NCI-H510A (cell line): ENCODE measurements around the gene RD3L.
"Not testable (repeated sequence)": the region's sequence is repeated elsewhere in the genome, so short reads cannot be mapped to it uniquely, and the experiment has no call there.

ENCODE experiments used
- DNase-seq: peaks from one replicate; lab custom pipeline; 2025; lab: John Stamatoyannopoulos, UW

Gene RD3L

DNA sequence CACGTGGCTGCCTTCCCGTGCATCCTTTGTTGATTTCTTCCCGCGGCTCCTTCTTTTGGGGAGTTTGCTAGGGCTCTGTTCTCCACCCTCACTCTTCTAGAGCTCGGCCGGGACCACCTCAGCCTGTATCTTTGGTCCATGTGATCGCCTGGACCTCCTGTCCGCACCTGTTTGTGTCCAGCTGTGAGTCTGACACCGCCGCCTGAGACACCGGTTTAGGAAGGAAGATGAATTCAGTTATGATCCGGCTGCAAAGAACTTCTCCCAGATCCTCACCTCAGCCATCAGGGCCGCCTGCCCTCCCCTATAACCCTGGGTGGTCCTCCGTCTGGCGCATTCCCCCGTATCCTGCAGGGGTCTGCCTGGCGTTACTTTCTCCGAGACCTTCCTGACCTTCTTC is 14.8 kb downstream of the RD3L start:
- no peak for DNase-seq

DNA sequence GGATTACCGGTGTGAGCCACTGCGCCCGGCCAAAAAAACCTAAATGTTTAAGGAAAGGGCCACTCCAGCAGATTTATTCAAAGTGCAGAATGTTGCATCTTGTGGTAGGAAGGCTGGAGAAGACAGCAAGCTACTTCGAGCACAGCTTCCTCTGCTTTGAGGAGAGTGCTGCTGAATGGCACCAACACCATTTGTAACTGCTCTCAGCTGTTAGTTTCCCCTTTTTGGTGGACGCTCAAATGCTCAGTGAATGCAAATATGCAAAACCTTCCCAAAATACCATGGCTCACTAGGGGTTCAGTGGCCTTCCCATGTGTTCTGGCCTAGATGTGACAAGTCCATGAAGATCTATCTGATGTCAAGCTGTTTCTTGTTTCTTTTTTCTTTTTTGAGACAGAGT is 17.0 kb downstream of the RD3L start:
- DNase-seq, result no peak

DNA sequence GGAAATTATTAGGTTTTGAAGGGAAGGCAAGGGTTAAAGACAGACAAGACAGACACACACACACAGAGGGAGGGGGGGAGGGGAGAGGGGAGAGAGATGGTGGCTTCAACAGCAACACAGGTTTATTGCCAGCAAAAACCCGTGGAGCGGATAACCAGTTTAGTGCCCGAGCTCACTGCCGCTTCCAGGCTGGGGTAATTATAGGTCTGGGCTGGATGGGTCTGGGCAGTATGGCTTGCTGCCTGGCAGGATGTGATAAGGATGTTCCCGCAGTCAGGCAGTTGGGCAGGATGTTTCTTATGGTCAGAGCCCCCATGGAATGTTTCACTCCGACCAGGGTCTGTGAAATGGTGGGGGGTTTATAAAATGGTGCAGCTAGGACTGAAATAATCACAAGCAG is 18.5 kb downstream of the RD3L start:
- DNase-seq, result no peak

DNA sequence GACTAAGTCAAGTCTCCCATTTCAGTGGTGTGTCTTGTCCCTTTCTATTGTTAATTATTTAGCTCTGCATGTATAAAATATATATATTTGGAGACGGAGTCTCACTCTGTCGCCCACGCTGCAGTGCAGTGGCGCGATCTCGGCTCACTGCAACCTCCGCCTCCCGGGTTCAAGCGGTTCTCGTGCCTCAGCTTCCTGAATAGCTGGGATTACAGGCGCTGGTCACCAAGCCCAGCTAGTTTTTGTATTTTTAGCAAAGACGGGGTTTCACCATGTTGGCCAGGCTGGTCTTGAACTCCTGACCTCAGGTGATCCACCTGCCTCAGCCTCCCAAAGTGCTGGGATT is 20.5 kb downstream of the RD3L start:
- not testable (repeated sequence) for DNase-seq

DNA sequence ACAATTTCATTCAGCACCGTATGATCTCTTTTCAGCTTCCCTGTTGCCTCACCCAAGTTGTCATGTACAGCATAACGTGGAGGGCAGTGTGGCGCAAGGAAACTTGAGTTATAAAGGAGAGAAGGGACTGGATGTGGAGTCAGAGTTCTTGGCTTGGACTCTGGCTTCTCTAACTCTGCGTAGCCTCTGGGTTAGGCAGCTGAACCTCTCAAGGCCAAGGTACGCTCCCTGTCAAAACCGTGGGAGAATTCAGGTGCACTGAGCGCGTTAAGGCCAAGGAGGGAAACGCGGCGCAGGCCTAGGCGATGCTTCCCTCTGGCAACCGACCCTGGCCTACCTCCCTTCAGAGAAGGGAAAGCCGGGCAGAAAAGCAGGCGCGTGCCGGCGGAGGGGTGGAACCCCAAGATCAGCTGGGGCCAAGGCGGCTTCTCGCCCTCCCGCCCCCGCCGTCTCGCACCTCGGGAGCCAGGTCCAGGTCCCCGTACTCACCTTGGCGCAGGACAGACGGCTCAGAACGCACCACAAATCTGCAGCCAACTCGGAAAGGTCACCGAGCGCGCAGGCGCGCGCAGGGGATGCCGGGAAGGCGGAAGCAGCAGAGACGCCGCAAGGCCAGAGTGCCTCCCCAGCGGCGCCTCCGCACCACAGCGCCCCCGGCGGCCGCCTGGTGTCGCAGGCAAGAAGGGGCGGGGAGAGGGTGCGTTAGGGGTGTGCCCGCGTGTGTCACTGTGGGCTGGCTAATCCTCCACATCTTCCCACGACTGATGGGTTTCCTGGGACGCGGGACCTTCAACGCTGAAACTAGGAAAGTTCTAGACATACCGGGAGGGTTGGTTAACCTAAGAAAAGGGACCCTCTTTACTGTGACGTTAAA is 21.1 kb downstream of the RD3L start:
- peak; percentile 74 for DNase-seq

DNA sequence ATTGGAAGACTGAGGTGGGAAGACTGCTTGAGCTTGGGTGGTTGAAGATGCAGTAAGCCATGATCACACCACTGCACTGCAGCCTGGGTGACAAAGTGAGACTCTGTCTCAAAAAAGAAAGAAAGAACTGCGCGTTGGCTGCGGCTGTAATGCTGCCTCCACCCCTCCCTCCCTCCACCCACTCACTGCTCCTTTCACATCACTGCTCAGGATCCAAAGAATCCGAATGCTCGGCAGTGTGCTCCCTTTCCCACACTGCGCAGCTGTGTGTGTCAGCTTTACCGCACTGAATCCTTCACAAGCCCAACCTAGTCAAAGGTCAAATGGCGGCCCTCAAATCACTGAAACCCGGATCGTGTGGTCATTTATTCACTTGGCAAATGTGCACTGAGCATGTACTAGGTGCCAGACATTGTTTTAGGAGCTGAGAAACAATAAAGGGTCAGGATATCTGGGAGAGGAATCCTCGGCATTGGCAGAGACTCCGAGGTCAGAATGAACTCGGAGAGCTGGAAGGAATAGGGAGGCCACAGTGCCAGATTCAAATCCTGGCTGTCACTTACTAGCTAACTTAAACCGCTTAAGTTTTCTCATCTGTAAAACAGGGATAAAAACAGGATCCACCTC is 25.6 kb downstream of the RD3L start:
- DNase-seq, result no peak

DNA sequence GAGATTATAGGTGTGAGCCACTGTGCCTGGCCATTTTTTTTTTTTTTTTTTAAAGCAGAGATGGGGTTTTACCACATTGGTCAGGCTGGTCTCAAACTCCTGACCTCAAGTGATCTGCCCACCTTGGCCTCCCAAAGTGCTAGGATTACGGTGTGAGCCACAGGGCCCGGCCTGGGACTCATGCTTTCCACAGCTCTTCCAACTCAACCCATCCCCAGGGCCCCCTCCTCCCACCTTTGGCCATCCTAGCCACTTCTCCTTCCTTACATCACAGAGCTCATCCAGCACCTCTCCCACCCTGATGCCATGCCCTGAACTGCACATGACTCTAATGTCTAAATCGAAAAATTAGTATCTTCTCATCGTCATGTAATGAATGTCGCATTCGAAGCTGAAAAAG is 26.7 kb downstream of the RD3L start:
- no peak for DNase-seq

DNA sequence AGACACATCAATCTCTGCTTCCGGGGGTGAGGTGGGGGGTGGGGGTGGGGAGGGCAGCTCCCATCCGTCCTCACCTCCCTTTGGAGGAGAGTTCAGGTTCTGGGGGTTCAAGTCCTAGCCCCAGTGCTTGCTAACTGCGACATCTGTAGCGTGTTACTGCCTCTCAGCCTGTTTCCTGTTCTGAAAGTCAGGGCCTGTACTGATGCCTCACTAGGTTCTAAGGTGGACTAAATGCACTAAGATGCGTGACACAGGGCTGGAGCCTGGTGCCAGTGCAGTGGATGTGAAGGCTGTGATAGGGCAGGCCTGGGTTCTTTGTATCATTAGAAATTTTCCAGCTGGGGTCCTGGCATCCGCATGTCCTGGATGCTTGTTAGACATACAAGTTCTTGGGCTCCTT is 31.3 kb downstream of the RD3L start:
- no peak for DNase-seq

DNA sequence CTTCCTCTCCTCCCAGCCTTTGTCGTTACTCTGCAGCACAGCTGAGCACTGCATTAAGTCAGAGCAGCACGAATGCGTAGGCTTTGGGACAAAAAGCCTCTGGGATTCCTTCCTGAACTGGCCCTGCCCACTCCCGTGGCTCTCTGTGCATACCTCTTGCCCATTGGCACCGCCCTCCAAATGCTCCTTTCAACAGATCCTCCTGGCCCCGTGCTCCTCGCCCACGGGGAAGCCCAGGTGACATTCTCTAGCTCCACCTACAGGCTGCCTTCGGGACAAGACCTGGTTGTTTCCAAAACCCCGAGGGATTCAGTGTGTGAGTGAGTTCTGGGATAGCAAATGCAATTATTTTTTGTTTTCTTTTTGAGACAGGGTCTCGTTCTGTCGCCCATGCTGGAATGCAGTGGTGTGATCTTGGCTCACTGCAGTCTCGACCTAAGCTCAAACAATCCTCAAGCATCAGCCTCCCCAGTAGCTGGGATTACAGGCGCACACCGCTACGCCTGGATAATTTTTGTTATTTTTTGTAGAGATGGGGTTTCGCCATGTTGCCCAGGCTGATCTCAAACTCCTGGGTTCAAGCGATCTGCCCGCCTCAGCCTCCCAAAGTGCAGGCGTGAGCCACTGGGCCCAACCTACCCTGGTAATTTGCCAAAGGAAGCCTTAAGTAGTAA is 31.9 kb downstream of the RD3L start:
- peak; percentile 83 for DNase-seq

DNA sequence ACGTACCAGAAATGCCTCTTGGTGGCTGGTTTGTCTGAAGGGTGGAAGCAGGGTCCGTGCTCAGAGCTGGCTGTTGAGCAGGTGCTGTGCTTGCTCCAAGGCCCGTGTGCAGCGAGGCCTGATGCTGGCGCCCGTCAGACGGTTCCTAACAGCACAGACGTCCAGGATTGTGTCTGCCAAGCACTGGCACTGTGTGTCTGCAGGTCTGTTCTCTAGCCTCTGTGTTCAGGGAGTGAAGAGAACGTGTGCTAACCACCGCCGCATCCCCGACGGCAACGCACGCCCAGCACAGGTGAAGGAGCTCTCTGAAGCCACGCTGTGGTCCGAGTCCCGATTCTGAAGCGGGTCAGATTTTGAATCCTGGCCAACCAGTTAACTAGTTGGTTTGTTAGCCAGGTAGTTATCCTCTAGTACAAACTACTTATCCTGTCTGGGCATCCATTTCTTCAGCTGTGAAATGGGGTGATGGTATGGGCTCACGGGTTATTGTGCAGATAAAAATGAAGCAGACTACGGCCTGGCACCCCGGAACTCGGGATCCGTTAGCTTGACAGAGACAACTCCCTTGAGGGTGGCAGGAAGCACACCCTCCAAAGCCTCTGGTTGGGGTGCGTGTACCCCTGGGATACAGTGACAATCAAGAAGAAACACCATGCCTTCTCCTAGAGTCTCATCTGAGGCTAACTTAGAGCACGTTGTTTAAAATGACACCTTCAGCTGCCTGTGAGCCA is 32.6 kb downstream of the RD3L start:
- no peak for DNase-seq

DNA sequence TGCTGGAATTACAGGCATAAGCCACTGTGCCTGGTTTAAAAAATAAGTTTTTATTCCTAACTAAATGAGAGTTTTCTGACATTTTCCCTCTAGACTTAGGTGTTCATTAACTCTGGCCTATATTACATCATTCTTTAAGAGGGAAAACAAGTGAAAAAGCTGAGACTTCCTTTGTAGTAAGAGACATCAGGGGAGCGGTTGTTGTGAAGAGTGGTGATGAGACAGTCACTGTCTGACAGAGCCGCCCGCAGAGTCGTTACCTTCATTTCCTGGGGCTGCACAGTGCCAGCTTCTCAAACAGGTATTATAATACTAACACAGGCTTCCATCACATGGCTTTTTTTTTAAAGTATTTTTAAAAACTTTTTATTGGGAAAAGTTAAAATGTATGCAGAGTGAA is 33.7 kb downstream of the RD3L start:
- DNase-seq, result no peak

DNA sequence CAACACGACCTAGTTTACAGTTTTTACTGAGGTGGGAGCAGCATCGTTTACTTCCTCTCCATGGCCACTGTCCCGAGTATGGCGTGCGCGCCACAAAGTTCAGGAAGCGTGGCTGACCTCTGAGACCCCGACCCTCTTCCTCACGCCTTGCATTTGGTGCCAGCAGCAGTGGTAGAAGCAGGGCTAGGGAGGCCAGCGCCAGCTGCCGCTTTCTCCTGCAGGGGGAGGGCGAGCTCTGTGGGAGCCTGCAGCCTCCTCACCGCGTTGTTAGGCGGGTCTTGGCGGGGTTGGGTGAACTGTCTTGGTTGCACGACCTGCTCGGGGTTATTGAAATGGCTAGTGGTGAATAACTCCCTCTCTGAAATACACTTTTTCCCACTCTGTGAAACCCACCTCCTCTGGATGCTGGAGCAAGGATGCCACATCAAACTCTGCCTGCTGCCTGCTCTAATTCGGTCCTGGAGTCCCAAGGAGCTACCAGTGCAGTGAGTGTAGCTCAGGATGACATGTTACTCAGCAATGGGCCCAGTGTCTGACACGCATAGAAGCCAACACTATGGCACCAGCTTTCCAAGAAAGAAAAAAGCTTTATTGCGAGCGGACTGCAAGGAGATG is 36.4 kb downstream of the RD3L start:
- DNase-seq, result no peak

DNA sequence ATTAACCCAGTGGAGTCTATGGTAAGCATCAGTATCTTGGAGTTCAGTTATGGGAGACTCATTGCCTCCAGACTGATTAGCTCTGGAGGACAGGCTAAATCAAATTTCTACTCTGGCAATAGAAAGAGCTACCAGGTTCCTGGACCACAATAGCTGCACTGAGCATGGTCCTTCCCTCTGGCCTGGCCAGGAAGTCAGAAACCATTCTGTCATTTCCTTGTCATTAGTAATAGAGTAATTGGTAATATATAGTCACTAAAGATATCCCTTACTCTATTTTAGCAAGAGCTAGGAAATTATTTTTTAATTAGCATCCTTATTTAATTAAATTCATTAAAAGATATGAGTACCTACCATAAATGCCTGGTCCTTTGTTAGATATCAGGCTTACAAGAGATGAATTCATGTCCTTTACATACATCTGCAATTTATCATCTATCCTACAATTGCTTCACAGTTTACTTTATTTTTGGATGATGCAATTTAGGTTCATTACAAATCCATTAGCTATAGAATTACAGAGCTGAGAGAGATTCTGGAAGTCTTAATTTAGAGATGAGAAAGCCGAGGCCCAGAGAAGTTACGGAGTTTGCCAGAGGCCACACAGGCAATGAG is 37.7 kb downstream of the RD3L start:
- no peak for DNase-seq

DNA sequence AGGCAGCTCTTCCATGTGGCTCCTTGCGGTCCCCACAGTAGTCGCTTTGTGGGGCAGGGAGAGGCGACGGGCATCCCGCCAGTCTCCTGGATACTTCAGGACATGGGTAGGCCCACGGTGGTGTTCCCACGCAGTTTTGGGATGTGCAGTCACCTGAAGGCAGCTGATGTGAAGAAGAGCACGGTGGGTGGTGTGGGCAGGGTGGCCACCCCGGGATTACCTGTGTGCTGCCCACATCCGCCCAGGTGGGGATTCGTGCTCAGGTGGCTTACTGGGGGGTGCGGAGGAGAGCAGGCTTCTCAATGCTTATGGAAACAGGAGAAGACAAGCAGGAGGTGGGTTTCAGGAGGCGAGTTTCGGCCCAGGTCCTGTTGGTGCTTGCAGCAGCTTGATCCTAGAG is 42.5 kb downstream of the RD3L start:
- no peak for DNase-seq

DNA sequence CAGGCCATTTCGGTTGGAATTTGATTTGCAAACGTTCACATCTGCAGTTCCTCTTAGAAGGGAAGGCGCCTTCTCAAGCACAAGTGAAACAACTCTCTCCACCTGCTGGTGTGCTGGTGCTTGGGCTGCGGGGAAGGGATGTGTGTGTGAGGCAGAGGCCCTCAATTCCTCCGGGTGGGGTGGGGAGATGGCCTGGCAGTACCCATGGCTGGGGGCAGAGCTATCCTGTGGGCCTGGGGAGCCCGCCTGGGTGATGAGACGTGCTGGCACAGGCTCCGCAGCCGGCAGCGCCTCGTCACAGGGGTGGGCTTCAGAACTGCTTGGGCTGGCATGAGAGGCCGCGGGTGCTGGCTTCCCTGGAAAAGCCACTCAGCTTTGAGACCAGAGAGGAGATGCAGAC is 43.0 kb downstream of the RD3L start:
- DNase-seq, result no peak

DNA sequence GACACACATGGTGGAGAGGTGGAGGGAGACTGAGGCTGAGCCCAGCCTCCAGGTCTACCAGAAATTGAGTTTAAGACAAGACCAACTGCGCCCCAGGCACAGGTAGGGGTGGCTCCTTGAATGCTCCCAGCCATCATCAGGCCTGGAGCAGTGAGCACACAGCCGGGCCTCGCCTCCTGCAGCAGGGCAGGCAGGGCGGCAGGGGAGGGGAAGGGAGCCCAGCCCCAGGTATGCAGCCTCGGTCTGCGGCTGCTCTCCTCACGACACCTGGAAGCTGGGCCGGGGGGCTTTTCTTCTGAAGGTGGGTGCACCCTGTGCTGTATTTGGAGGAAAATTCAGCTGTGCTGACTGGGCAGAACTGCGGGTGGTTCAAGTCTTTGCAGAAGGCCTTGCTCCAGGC is 43.6 kb downstream of the RD3L start:
- DNase-seq, result no peak

DNA sequence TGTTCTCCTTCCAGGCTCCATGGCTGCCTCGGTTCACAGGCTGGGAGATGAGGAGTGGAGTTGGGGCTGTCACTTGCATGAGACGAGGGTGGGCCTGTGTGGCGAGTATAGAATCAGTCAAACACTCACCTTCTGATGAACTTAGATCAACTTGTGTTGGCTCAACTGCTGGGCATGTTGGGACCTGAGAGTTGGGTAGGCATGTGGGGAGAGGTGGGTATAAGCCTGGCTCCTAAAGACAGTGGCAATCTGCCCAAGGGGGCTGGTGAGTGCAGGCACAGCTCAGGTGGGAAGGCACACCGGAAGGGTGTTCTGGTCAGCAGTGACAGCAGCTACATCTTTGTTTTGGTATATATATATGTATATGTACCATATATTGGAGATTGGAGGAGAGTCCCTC is 44.1 kb downstream of the RD3L start:
- no peak for DNase-seq

DNA sequence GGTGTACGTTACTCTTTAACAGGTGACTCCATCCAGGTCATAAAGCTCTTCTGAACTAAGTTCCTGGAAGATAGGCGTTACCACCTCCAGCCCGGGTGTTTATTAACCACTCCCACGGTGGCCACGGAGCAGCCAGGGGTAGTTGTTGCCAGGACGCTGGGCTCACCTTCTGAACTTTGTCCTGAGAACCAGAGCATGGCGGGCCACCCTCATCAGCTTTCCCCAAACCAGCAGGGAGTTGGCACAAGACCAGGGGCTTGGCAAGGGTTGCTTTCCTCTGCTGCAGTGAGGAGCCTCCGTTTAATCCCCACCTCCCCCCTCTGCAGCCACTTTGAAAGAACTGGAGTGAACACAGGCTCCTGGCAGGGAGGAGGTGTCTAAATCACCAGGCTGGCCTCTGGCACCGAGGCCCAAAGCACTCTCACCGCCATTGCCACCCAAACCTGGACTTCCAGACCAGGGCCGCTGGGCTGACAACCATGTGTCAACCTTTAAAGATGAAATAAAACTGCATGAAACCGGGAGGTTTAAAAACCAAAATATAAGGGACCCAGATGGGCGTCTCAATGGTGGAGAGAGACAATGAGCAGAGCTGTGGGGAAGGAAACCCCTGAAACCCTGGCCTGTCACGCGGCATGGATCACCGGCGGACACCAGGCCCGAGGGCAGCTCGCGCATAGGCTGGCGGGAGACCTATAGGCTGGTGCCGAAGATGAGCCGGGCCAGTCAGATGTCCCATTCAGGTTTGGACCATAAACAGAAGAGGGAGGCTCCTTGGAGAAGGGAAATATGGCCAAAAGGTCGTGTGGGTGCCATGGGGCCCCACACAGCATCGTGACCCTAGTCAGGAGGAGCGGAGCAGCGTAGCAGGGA is 45.0 kb downstream of the RD3L start:
- no peak for DNase-seq

DNA sequence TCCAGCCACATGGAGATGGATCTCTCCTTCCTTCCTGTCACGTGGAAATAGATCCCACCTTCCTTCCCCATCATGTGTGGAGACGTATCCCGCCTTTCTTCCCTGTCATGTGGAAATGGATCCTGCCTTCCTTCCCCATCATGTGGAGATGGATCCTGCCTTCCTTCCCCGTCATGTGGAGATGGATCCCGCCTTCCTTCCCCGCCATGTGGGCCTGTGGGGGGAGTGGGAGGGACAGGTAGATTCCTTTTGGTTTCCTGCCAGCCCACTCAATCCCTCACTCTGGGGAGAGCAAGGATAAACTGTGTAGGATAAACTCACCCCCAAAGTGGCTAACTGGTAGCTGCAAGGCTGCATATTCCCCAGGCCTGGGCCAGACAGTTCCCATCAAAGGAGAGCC is 45.8 kb downstream of the RD3L start:
- no peak for DNase-seq

DNA sequence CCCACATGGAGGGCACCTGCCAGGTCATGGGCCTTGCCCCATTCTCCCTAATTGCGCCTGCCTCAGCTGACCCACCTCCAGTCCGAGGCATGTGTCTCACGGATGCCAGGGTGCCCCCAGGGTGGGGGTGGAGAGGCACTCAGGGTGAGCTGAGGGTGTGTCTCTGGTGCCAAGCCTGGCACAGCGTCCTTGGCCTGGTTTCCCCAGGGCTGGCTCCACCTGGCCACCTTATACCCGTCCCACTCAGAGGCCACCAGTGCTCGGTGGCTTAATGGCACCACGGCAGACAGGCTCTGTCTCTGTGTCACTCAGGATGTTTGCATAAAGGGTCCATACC is 47.6 kb downstream of the RD3L start:
- no peak for DNase-seq
